Fibroblast of gingiva (primary cell): ENCODE measurements around the gene SCARF1.

Source experiments
- DNase-seq: peaks from one replicate; pipeline ENCODE4 v3.0.0-alpha.2; 2011; ENCODE audit warnings: low read depth

SCARF1 gene

GRCh38 chr17:1648173-1648962, 2.8 kb upstream of the SCARF1 start:
- DNase-seq: no peak

GRCh38 chr17:1647802-1648171, 2.3 kb upstream of the SCARF1 start:
- no peak for DNase-seq

GRCh38 chr17:1646199-1646875, 805 bp upstream of the SCARF1 start:
- DNase-seq: no peak

- no peak for DNase-seq
These were observed 882 bp downstream of the SCARF1 start for GRCh38 chr17:1644493-1645206.

GRCh38 chr17:1643999-1644492, 1.5 kb downstream of the SCARF1 start:
- no peak for DNase-seq

- no peak for DNase-seq
These were observed 2.1 kb downstream of the SCARF1 start for GRCh38 chr17:1643293-1643998.

- DNase-seq: no peak
These were observed 4.5 kb downstream of the SCARF1 start for GRCh38 chr17:1641065-1641403.

GRCh38 chr17:1640329-1641064, 5.0 kb downstream of the SCARF1 start:
- DNase-seq: no peak

- no peak for DNase-seq
These were observed 5.9 kb downstream of the SCARF1 start for GRCh38 chr17:1639549-1640180.

- DNase-seq: no peak
These were observed 6.8 kb downstream of the SCARF1 start for GRCh38 chr17:1638624-1639300.

GRCh38 chr17:1638171-1638590, 7.4 kb downstream of the SCARF1 start:
- DNase-seq: no peak

- no peak for DNase-seq
These were observed 8.7 kb downstream of the SCARF1 start for GRCh38 chr17:1636732-1637285.

GRCh38 chr17:1635675-1636465, 9.7 kb downstream of the SCARF1 start:
- DNase-seq: no peak

- no peak for DNase-seq
These were observed 10.5 kb downstream of the SCARF1 start for GRCh38 chr17:1634841-1635650.

GRCh38 chr17:1630662-1631061, 14.9 kb downstream of the SCARF1 start:
- DNase-seq: no peak

- peak; percentile 39 for DNase-seq
These were observed 15.8 kb downstream of the SCARF1 start for GRCh38 chr17:1629504-1630310.

GRCh38 chr17:1628856-1629503, 16.6 kb downstream of the SCARF1 start:
- peak; percentile 93 for DNase-seq
